ENCODE results near the gene TAF5. TPM values are rescaled to one million over a fixed set of nuclear protein-coding genes. Genes with fewer than 3 reads are reported as not detected.
A peak's percentile ranks its signal among the peaks of the same experiment; 100 is the strongest.
"Not testable (repeated sequence)": the region's sequence is repeated elsewhere in the genome, so short reads cannot be mapped to it uniquely, and the experiment has no call there.

Gene TAF5
- 10 to 100 TPM; 11.2 to 11.4 TPM for total RNA-seq

DNA sequence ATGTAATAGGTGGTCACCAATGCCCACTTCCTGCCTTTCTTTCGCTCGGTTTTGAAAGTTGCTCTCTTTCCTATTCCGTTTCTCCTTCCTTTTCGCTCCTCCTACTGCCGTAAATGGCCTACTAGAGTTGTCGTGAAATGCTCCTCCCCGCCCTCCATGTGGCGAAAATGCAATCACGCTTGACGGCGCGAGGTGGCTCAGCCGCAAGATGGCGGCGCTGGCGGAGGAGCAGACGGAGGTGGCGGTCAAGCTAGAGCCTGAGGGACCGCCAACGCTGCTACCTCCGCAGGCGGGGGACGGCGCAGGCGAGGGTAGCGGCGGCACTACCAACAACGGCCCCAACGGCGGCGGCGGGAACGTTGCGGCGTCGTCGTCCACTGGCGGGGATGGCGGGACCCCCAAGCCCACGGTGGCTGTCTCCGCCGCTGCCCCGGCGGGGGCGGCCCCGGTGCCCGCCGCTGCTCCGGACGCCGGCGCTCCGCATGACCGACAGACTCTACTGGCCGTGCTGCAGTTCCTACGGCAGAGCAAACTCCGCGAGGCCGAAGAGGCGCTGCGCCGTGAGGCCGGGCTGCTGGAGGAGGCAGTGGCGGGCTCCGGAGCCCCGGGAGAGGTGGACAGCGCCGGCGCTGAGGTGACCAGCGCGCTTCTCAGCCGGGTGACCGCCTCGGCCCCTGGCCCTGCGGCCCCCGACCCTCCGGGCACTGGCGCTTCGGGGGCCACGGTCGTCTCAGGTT lies at the start of gene TAF5:
Gene TAF5 (plus strand): TSS at position 195 of the 737 bp plus-strand sequence. CDS start 14 bp downstream, at position 209.
- ATAC-seq (peak; percentile 61), DNase-seq (peak; percentile 95)
- peak within 1 kb of the TSS; percentile 81 for H3K4me3 Mint-ChIP-seq
- ChIA-PET POLR2A (interaction anchor here (0.6 to 1.0 kb wide), 2 partner anchors 29 to 373 kb away, joined by 3 read pairs; partner anchors contain the start of gene PDCD11), CTCF (interaction anchor here (0.6 to 2.5 kb wide), 5 partner anchors 16 to 452 kb away, joined by 3 to 9 read pairs (median 4); partner anchors contain the start of genes ATP5MK and PDCD11)
- H3K36me3 Mint-ChIP-seq (ENCODE audit: low read depth) = peaks cover 4% of the 10 kb centered on the region
- intact Hi-C loops (cut with DNase I, micrococcal nuclease) = loop anchor here (1.0 to 10.0 kb wide), 11 partner anchors 17 to 1123 kb away; partner anchors contain the start of genes ATP5MK (in 2 of the 2), PCGF6 (in 2 of the 2), PDCD11 (in 2 of the 2) and ACTR1A (in 1 of the 2)
- H3K9me3 Mint-ChIP-seq (ENCODE audit: low read depth) = no peaks in the 10 kb centered on the region
- peak within 1 kb of the TSS; percentile 85 for H3K27ac Mint-ChIP-seq
- H3K4me1 Mint-ChIP-seq = peaks cover 16% of the 10 kb centered on the region
- H3K27me3 Mint-ChIP-seq = no peaks in the 10 kb centered on the region

DNA sequence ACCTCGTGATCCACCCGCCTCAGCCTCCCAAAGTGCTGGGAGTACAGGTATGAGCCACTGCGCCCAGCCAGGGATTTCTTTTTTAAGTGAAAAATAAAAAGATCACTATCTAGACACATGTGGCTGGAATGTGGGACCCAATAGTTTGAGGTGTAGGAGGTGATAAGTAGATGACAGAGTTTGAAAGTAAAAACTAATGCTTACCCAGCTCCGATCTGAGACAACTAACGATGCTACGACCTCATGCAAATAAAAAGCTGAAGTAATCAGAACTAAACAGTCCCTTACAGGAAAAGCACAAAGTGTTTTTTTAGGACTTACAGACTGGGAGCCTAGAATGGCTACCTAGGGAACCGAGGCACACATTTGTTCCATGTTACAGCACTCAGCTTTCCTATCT lies 39.9 kb upstream of the TAF5 start:
- H3K36me3 Mint-ChIP-seq (ENCODE audit: low read depth) = peaks cover 33% of the 10 kb centered on the region
- H3K4me1 Mint-ChIP-seq = no peaks in the 10 kb centered on the region
- no peaks in the 10 kb centered on the region for H3K9me3 Mint-ChIP-seq (ENCODE audit: low read depth)
- intact Hi-C loops (cut with DNase I, micrococcal nuclease) = no loop called here
- ATAC-seq = peak; percentile 63
- no peak overlapping the region for H3K4me3 Mint-ChIP-seq
- H3K27me3 Mint-ChIP-seq = no peaks in the 10 kb centered on the region
- ChIA-PET CTCF (no interaction called here), POLR2A (no interaction called here)
- no peak overlapping the region for H3K27ac Mint-ChIP-seq
- no peak for DNase-seq

DNA sequence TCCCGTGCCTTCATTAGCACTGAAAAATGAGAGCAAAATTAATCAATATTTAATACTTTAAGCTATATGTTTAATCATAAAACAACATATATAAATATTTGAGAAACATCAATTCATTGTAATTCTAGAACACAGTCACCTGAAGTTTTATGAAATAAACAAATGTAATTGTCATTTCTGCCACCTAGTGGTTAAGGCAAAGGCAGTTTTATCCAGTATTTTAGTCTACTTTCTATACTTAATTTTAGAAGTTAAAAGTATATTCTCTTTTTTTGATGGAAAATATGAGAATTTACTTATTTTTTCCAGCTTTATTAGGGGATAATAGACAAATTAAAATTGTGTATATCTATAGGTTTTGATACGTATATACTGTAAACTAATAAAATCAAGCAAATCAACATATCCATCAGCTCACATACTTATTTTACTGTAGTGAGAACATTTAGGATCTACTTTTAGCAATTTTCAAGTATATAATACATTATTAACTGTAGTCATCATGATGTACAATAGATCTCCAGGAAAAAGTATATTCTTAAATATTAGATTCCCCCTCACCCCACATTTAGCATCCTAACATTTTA lies 33.7 kb upstream of the TAF5 start:
- Mint-ChIP-seq H3K4me1 (no peaks in the 10 kb centered on the region), H3K36me3 (ENCODE audit: low read depth) (peaks cover 19% of the 10 kb centered on the region), H3K9me3 (ENCODE audit: low read depth) (no peaks in the 10 kb centered on the region), H3K4me3 (no peak overlapping the region), H3K27me3 (no peaks in the 10 kb centered on the region), H3K27ac (no peak overlapping the region)
- DNase-seq (no peak), ATAC-seq (no peak)
- intact Hi-C loops (cut with DNase I, micrococcal nuclease) = loop anchor here in 1 of 2 experiments (2.0 kb wide), 2 partner anchors 417 to 499 kb away; no protein-coding TSS in a partner anchor
- CTCF ChIA-PET = interaction anchor here (0.7 to 2.3 kb wide), 14 partner anchors 8 to 582 kb away, joined by 3 to 9 read pairs (median 3); partner anchors contain the start of genes ATP5MK, BORCS7, CNNM2 and PDCD11
- POLR2A ChIA-PET = interaction anchor here (0.6 kb wide), 1 partner anchor 42 kb away, joined by 5 read pairs; no protein-coding TSS in a partner anchor

DNA sequence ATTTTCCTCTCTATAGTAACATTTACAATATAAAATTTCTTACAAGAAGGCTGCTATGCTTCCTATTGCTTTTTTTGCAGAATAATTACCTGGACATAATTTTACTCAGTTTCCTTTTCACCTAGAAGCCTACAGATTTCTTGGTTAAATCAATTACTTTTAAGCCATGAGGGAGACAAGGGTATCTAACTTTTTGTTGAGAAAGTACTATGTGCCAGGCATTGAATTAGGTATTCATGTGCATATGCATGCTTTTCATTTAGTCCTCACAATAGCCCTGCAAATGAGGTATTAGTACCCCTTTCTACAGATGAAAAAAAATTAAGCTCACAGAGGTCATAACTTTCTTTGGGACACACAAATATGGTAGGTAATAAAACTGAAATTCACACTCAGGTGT lies 33.2 kb upstream of the TAF5 start:
- POLR2A ChIA-PET = no interaction called here
- CTCF ChIA-PET = interaction anchor here (0.7 to 2.3 kb wide), 12 partner anchors 9 to 583 kb away, joined by 3 to 9 read pairs (median 3); partner anchors contain the start of genes ATP5MK, BORCS7, CNNM2 and PDCD11

GRCh38 chr10:103336370-103336769 lies 31.4 kb upstream of the TAF5 start:
- Mint-ChIP-seq H3K4me1 (no peaks in the 10 kb centered on the region), H3K27me3 (no peaks in the 10 kb centered on the region), H3K27ac (no peak overlapping the region), H3K9me3 (ENCODE audit: low read depth) (no peaks in the 10 kb centered on the region), H3K4me3 (no peak overlapping the region), H3K36me3 (ENCODE audit: low read depth) (peaks cover 18% of the 10 kb centered on the region)
- CTCF ChIA-PET = no interaction called here
- no peak for ATAC-seq
- intact Hi-C loops (cut with DNase I, micrococcal nuclease) = no loop called here
- DNase-seq = no peak
- POLR2A ChIA-PET = interaction anchor here (0.6 kb wide), 1 partner anchor 10 kb away, joined by 8 read pairs; no protein-coding TSS in a partner anchor

More for the DNA sequence above, 33.2 kb upstream of the TAF5 start:
- peaks cover 22% of the 10 kb centered on the region for H3K36me3 Mint-ChIP-seq (ENCODE audit: low read depth)
- DNase-seq (no peak), ATAC-seq (no peak)
- no peak overlapping the region for H3K27ac Mint-ChIP-seq
- H3K9me3 Mint-ChIP-seq (ENCODE audit: low read depth) = no peaks in the 10 kb centered on the region
- H3K4me3 Mint-ChIP-seq = no peak overlapping the region
- H3K27me3 Mint-ChIP-seq = no peaks in the 10 kb centered on the region
- intact Hi-C loops (cut with DNase I, micrococcal nuclease) = loop anchor here in 1 of 2 experiments (2.0 kb wide), 2 partner anchors 418 to 500 kb away; no protein-coding TSS in a partner anchor
- H3K4me1 Mint-ChIP-seq = no peaks in the 10 kb centered on the region

GRCh38 chr10:103350175-103350516 lies 17.6 kb upstream of the TAF5 start:
- H3K27me3 Mint-ChIP-seq = no peaks in the 10 kb centered on the region
- H3K4me3 Mint-ChIP-seq = peak overlapping the region; percentile 86
- no peak overlapping the region for H3K27ac Mint-ChIP-seq
- ChIA-PET CTCF (no interaction called here), POLR2A (no interaction called here)
- DNase-seq (no peak), ATAC-seq (no peak)
- intact Hi-C loops (cut with DNase I, micrococcal nuclease) = loop anchor here (2.0 to 5.0 kb wide), 4 partner anchors 47 to 498 kb away; partner anchors contain the start of genes ATP5MK (in 1 of the 2), BORCS7 (in 1 of the 2), CNNM2 (in 1 of the 2) and NT5C2 (in 1 of the 2)
- no peaks in the 10 kb centered on the region for H3K9me3 Mint-ChIP-seq (ENCODE audit: low read depth)
- H3K36me3 Mint-ChIP-seq (ENCODE audit: low read depth) = peaks cover 16% of the 10 kb centered on the region
- H3K4me1 Mint-ChIP-seq = peaks cover 9% of the 10 kb centered on the region

GRCh38 chr10:103350517-103351260 lies 17.1 kb upstream of the TAF5 start, which contains the start of gene PCGF6:
TSS of gene PCGF6 (minus strand) at chr10:103351140. CDS start at chr10:103351066, 74 bp downstream.
- CTCF ChIA-PET = interaction anchor here (1.0 kb wide), 1 partner anchor 25 kb away, joined by 3 read pairs; no protein-coding TSS in a partner anchor

DNA sequence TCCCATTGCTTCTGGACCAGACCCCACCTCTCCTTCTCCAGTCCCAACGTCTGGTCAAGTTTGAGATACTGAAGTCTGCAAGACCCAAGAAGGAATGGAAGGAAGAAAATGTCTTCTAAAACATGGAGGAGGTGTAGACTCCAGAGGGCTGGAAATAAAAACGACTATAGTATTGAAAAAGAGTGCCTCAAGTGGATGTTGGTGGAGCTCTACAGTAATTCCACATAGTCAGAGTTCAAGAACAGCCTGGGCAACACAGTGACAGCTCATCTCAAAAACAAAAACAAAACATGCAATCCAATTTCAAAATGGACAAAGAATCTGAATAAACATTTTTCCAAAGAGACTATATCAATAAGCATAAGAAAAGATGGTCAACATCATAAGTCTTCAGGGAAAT lies 14.5 kb upstream of the TAF5 start:
- ATAC-seq = no peak
- DNase-seq = no peak
- Mint-ChIP-seq H3K36me3 (ENCODE audit: low read depth) (peaks cover 6% of the 10 kb centered on the region), H3K27me3 (no peaks in the 10 kb centered on the region), H3K4me1 (peaks cover 9% of the 10 kb centered on the region), H3K4me3 (no peak overlapping the region), H3K27ac (no peak overlapping the region), H3K9me3 (ENCODE audit: low read depth) (no peaks in the 10 kb centered on the region)
- CTCF ChIA-PET = interaction anchor here (0.6 to 1.5 kb wide), 6 partner anchors 13 to 1343 kb away, joined by 3 to 4 read pairs (median 3); partner anchors contain the start of gene ARL3
- POLR2A ChIA-PET = interaction anchor here (0.6 kb wide), 1 partner anchor 405 kb away, joined by 6 read pairs; no protein-coding TSS in a partner anchor
- intact Hi-C loops (cut with DNase I, micrococcal nuclease) = loop anchor here (5.0 kb wide), 3 partner anchors 44 to 501 kb away; partner anchors contain the start of genes ATP5MK (in 1 of the 2), BORCS7 (in 1 of the 2), CNNM2 (in 1 of the 2) and PDCD11 (in 1 of the 2)

More at GRCh38 chr10:103350517-103351260, 17.1 kb upstream of the TAF5 start, which contains the start of gene PCGF6:
- no peaks in the 10 kb centered on the region for H3K9me3 Mint-ChIP-seq (ENCODE audit: low read depth)
- H3K4me3 Mint-ChIP-seq = peak within 1 kb of the TSS; percentile 86
- ATAC-seq (peak; percentile 86), DNase-seq (peak; percentile 83)
- H3K36me3 Mint-ChIP-seq (ENCODE audit: low read depth) = peaks cover 10% of the 10 kb centered on the region
- POLR2A ChIA-PET = interaction anchor here (0.5 to 1.0 kb wide), 2 partner anchors 9 to 159 kb away, joined by 3 to 4 read pairs; no protein-coding TSS in a partner anchor
- peaks cover 9% of the 10 kb centered on the region for H3K4me1 Mint-ChIP-seq
- no peaks in the 10 kb centered on the region for H3K27me3 Mint-ChIP-seq
- intact Hi-C loops (cut with DNase I, micrococcal nuclease) = loop anchor here (1.0 to 5.0 kb wide), 6 partner anchors 17 to 498 kb away; partner anchors contain the start of genes ATP5MK (in 2 of the 2), PDCD11 (in 2 of the 2), TAF5 (in 2 of the 2) and BORCS7 (in 1 of the 2)
- H3K27ac Mint-ChIP-seq = peak within 1 kb of the TSS; percentile 84

DNA sequence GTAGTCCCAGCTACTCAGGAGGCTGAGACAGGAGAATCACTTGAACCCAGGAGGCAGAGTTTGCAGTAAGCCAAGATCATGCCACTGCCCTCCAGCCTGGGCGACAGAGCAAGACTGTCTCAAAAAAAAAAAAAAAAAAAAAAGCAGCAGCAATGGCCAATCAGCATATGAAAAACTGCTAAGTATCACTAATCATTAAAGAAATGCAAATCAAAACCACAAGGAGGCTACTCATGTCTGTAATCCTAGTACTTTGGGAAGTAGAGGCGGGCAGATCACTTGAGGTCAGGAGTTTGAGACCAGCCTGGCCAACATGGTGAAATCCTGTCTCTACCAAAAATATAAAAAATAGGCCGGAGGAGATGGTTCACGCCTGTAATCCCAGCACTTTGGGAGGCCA lies 13.2 kb upstream of the TAF5 start:
- ATAC-seq; H3K4me3 Mint-ChIP-seq; H3K9me3 Mint-ChIP-seq (ENCODE audit: low read depth); DNase-seq; CTCF ChIA-PET; H3K36me3 Mint-ChIP-seq (ENCODE audit: low read depth); H3K27me3 Mint-ChIP-seq; H3K4me1 Mint-ChIP-seq; POLR2A ChIA-PET; H3K27ac Mint-ChIP-seq: not testable (repeated sequence)
- intact Hi-C loops (cut with DNase I, micrococcal nuclease) = loop anchor here (5.0 kb wide), 3 partner anchors 43 to 502 kb away; partner anchors contain the start of genes ATP5MK (in 1 of the 2), BORCS7 (in 1 of the 2), CNNM2 (in 1 of the 2) and PDCD11 (in 1 of the 2)

GRCh38 chr10:103355906-103356599 lies 11.7 kb upstream of the TAF5 start:
- H3K36me3 Mint-ChIP-seq (ENCODE audit: low read depth) = no peaks in the 10 kb centered on the region
- H3K27me3 Mint-ChIP-seq = no peaks in the 10 kb centered on the region
- H3K4me1 Mint-ChIP-seq = no peaks in the 10 kb centered on the region
- intact Hi-C loops (cut with DNase I, micrococcal nuclease) = no loop called here
- H3K27ac Mint-ChIP-seq = no peak overlapping the region
- DNase-seq (no peak), ATAC-seq (no peak)
- CTCF ChIA-PET = interaction anchor here (0.6 to 0.8 kb wide), 2 partner anchors 497 to 1267 kb away, joined by 3 to 4 read pairs; no protein-coding TSS in a partner anchor
- no peak overlapping the region for H3K4me3 Mint-ChIP-seq
- POLR2A ChIA-PET = no interaction called here
- H3K9me3 Mint-ChIP-seq (ENCODE audit: low read depth) = no peaks in the 10 kb centered on the region

Measured in activated CD4-positive, alpha-beta T cell treated with anti-CD3 and anti-CD28 coated beads for 36 hours (primary cell).